GM06990 (cell line): Measurements from ENCODE around the gene ALPK3.

Experiments used
- DNase-seq: peaks from one replicate; pipeline ENCODE4 v3.0.0-alpha.2; 2011; ENCODE audit not compliant: insufficient read length; ENCODE audit errors: extremely low read depth
- H3K27me3 ChIP-seq: replicated peaks from 2 replicates; pipeline ENCODE4 v1.6.0; 2011; ENCODE audit warnings: low read length; ENCODE audit not compliant: control insufficient read depth, insufficient read depth
- H3K36me3 ChIP-seq: 2 replicates; pipeline ENCODE4 v1.5.1; 2011; ENCODE audit warnings: low read length; ENCODE audit not compliant: control insufficient read depth, insufficient read depth
- H3K4me3 ChIP-seq: replicated peaks from 2 replicates; pipeline ENCODE4 v1.5.1; 2011; ENCODE audit warnings: low read depth, mild to moderate bottlenecking, control low read depth, low read length
- TF ChIP-seq, protein P1 (sequence below): IDR thresholded peaks from 2 replicates; pipeline ENCODE4 v1.5.1; 2011; ENCODE audit warnings: low read length, control low read depth, mild to moderate bottlenecking, inconsistent platforms; ENCODE audit not compliant: insufficient read depth, poor library complexity, severe bottlenecking

The ALPK3 gene

DNA sequence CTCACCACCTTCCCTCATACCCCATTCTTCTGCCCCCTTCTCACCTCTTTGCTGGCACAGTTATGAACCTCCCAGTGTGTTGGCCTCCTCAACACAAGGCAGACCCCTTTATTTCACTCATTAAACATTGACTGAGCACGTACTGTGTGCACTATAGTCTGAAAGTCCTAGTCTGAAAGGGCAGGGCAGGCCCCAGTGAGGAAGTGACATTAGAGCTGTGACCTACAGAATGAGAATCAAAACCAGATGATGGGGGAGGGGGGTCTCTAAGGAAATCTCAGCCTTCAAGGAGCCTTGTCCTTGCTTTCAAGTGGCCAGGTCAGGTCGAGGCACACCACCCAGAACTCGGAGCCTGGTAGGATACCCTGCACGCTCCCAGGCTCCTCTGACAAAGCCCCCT lies 70.8 kb downstream of the ALPK3 start:
- H3K36me3 ChIP-seq = no peaks in the 10 kb centered on the region
- DNase-seq = no peak
- no peaks in the 10 kb centered on the region; the same call in none of the 2 replicates for H3K27me3 ChIP-seq
- TF ChIP-seq, protein P1, sequence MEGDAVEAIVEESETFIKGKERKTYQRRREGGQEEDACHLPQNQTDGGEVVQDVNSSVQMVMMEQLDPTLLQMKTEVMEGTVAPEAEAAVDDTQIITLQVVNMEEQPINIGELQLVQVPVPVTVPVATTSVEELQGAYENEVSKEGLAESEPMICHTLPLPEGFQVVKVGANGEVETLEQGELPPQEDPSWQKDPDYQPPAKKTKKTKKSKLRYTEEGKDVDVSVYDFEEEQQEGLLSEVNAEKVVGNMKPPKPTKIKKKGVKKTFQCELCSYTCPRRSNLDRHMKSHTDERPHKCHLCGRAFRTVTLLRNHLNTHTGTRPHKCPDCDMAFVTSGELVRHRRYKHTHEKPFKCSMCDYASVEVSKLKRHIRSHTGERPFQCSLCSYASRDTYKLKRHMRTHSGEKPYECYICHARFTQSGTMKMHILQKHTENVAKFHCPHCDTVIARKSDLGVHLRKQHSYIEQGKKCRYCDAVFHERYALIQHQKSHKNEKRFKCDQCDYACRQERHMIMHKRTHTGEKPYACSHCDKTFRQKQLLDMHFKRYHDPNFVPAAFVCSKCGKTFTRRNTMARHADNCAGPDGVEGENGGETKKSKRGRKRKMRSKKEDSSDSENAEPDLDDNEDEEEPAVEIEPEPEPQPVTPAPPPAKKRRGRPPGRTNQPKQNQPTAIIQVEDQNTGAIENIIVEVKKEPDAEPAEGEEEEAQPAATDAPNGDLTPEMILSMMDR = no peak
- no peak overlapping the region for H3K4me3 ChIP-seq

- DNase-seq = no peak
- Histone ChIP-seq H3K4me3 (no peak overlapping the region), H3K27me3 (no peaks in the 10 kb centered on the region; the same call in none of the 2 replicates), H3K36me3 (no peaks in the 10 kb centered on the region)
- TF ChIP-seq, protein P1 = no peak
These were observed 71.5 kb downstream of the ALPK3 start for GRCh38 chr15:84888639-84889038.

DNA sequence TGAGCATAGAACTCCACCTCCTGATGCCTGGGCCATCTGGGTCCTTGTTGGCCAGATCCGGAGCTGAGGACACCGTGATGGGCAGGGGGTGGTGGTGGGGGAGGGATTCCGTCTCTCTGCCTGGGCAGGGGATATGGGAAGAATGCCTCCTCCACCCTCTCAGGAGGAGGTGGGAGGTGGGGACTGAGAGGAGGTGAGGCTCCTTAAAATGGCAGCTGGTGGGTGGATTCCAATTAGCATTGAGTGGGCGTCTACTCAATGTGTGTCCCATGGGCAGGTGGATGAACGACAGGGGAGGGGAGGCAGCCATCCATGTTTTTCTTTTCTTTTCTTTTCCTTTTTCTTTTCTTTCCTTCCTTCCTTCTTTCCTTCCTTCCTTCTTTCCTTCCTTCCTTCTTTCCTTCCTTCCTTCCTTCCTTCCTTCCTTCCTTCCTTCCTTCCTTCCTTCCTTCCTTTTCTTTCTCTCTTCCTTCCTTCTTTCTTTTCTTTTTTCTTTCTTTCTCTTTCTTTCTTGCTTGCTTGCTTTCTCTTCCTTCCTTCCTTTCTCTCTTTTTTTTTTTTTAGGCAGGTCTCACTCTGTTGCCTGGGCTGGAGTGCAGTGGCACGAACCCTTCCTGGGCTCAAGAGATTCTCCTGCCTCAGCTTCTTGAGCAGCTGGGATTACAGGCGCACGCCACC lies 72.3 kb downstream of the ALPK3 start:
- H3K4me3 ChIP-seq = no peak overlapping the region
- TF ChIP-seq, protein P1 = no peak
- no peaks in the 10 kb centered on the region for H3K36me3 ChIP-seq
- DNase-seq = no peak
- H3K27me3 ChIP-seq = no peaks in the 10 kb centered on the region; the same call in none of the 2 replicates

- no peaks in the 10 kb centered on the region; the same call in none of the 2 replicates for H3K27me3 ChIP-seq
- TF ChIP-seq, protein P1 = no peak
- no peaks in the 10 kb centered on the region for H3K36me3 ChIP-seq
- no peak overlapping the region for H3K4me3 ChIP-seq
- DNase-seq = no peak
These were observed 73.0 kb downstream of the ALPK3 start for GRCh38 chr15:84889991-84890669.

DNA sequence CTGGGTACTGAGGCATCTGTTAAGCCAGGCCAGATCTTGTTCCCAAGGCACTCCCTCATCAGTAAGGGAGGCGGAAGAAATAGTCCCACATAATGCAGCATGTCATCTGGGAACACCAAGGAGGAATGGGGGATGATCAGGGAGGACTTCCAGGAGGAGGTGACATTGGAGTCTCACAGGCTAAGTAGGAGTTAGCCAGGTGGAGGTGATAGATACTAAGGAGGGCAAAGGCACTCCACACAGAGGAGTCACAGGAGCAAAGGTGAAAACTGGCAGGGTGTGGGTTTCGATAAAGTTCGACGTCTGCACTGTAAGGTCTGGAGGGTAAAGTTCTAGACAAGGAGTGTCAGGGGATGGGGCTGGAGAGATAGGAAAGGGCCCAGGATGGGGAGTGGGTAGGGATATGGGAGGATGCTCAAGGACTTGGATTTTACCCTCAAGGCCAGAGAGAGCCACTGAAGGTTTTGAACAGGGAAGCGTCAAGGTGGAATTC lies 73.6 kb downstream of the ALPK3 start:
- DNase-seq = no peak
- Histone ChIP-seq H3K36me3 (no peaks in the 10 kb centered on the region), H3K27me3 (no peaks in the 10 kb centered on the region; the same call in none of the 2 replicates), H3K4me3 (no peak overlapping the region)
- TF ChIP-seq, protein P1 = no peak
